Stimulated activated naive CD8-positive, alpha-beta T cell treated with anti-CD3 and anti-CD28 coated beads, Interleukin-15, amount 100 ng/mL, for 72 hours (primary cell): Measurements from ENCODE around the gene CIDEC.
"Not testable (repeated sequence)": the region's sequence is repeated elsewhere in the genome, so short reads cannot be mapped to it uniquely, and the experiment has no call there.

Experiments
- ATAC-seq: fragments of 150-1000 bp; cut with Tn5 transposase; 2 replicates; pipeline ENCODE4 v1.10.0; 2021; ENCODE audit warnings: mild to moderate bottlenecking, moderate library complexity
- DNase-seq, 2 donors: peaks; one replicate each; pipeline ENCODE4 v3.0.0; 2021 to 2022
- H3K27ac Mint-ChIP-seq, 2 donors: one replicate each; pipeline ENCODE4 v1.8.0; 2022; ENCODE audit warnings: mild to moderate bottlenecking in 2 of 2, mixed read lengths in 2 of 2, moderate library complexity in 2 of 2
- H3K27me3 Mint-ChIP-seq: one replicate; pipeline ENCODE4 v1.8.0; 2022; ENCODE audit warnings: mixed read lengths
- H3K4me1 Mint-ChIP-seq: one replicate; pipeline ENCODE4 v1.8.0; 2022; ENCODE audit warnings: mild to moderate bottlenecking, mixed read lengths
- H3K4me3 Mint-ChIP-seq, 2 donors: one replicate each; pipeline ENCODE4 v1.8.0; 2022; ENCODE audit warnings: mild to moderate bottlenecking in 2 of 2, mixed read lengths in 2 of 2, moderate library complexity in 1 of 2
- H3K9me3 Mint-ChIP-seq, 2 donors: one replicate each; pipeline ENCODE4 v1.8.0; 2022; ENCODE audit warnings: mixed read lengths in 2 of 2

Gene CIDEC

DNA sequence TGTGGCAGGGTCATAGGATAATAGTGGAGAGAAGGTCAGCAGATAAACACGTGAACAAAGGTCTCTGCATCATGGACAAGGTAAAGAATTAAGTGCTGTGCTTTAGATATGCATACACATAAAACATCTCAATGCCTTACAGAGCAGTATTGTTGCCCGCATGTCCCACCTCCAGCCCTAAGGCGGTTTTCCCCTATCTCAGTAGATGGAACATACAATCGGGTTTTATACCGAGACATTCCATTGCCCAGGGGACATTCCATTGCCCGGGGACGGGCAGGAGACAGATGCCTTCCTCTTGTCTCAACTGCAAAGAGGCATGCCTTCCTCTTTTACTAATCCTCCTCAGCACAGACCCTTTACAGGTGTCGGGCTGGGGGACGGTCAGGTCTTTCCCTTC, 32.2 kb downstream of the CIDEC start:
- not testable (repeated sequence) for H3K9me3 Mint-ChIP-seq, ATAC-seq, H3K27me3 Mint-ChIP-seq, H3K27ac Mint-ChIP-seq, H3K4me3 Mint-ChIP-seq, DNase-seq
- peaks cover 34% of the 10 kb centered on the region for H3K4me1 Mint-ChIP-seq

DNA sequence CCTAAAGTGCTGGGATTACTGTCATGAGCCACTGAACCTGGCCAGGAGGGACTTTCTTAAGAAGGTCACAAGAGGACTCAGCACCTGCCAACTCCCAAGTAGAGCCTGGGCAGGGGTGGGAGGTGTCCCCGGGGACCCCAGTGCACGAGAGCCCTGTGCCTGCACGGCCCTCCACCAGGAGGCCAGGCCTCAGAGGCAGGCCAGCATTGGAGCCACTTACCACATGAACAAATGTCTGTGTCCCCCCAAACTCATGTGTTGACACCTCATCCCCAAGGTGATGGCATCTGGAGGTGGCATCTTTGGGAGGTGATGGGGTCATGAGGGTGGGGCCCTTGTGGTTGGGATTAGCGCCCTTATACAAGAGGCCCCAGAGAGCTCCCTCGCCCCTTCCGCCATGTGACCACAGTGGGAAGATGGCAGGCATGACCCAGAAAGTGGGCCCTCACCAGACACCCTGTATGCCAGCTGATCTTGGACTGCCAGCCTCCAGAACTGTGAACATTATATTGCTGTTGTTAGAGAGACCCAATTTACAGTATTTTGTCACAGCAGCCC, 33.0 kb downstream of the CIDEC start:
- ATAC-seq (no peak), DNase-seq (no peak)
- H3K4me1 Mint-ChIP-seq = peaks cover 42% of the 10 kb centered on the region
- no peaks in the 10 kb centered on the region for H3K9me3 Mint-ChIP-seq
- H3K4me3 Mint-ChIP-seq = no peak overlapping the region
- no peak overlapping the region for H3K27ac Mint-ChIP-seq
- H3K27me3 Mint-ChIP-seq = no peaks in the 10 kb centered on the region

DNA sequence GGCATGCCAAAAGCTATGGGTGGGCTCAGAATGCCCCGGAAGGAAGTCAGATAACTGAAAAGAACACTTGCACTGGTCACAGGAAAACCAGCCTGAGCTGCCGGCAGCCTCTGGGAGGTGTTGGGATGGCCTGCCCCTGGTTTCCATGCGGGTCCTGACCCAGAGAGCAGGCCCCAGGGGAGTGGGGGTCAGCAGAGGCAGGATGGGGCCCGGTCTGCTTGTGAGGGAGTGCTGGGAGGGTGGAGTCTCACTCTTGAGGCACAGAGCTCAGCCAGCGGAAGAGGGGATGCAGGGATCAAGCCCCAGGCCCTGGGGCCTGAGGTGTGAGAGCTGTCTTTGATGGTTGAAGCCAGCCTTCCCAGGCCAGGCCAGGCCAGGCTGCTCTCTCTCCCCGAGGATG, 33.8 kb downstream of the CIDEC start:
- Mint-ChIP-seq H3K4me1 (peaks cover 46% of the 10 kb centered on the region), H3K27me3 (no peaks in the 10 kb centered on the region), H3K9me3 (no peaks in the 10 kb centered on the region), H3K27ac (no peak overlapping the region), H3K4me3 (no peak overlapping the region)
- DNase-seq (no peak), ATAC-seq (no peak)

DNA sequence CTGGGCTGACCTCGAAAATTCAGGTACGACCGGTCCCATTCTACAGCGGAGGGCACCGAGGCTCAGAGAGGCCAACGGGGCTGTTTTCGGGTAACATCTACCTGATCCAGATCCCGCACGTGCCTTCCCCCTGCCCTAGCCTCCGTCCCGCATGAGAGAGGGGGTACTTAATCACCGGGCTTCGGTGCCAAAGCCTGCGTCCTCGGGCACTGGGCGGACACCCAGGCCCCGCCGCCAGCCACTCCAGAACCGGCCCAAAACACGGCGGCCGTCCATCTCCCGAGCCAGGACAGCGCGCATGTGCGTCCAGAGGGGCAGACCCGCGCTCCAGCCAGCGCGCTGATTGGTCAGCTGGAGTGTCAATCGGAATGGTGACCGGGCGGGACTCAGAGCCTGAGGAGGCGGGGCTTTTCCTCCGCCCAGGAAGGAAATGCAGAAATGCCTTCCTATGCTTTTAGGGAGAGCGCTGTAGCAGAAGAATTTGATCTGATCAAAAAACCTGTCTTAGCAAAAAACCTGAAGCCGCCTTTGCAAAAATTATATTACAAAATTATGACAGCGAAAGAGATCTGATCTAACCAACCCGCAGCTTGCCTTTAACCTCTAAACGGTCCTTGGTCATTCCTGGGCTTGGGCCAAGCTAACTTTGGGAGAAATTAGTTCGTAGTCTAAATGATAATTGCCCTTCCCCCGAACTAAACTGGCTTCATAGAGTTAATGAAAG, 36.2 kb downstream of the CIDEC start, which contains the start of gene RPUSD3:
Gene RPUSD3 (minus strand): TSS at position 294 of the 724 bp plus-strand sequence. CDS start 18 bp downstream, at position 276.
- H3K27ac Mint-ChIP-seq = peak within 1 kb of the TSS; percentile 96 to 99
- DNase-seq = peak; percentile 96 to 98

GRCh38 chr3:9841015-9841414, 39.0 kb downstream of the CIDEC start:
- Mint-ChIP-seq H3K4me3 (no peak overlapping the region), H3K27ac (peak overlapping the region in 1 of 2 donors; percentile 27), H3K27me3 (no peaks in the 10 kb centered on the region), H3K9me3 (no peaks in the 10 kb centered on the region), H3K4me1 (peaks cover 40% of the 10 kb centered on the region)
- no peak for DNase-seq
- ATAC-seq = no peak

More for the DNA sequence above, 36.2 kb downstream of the CIDEC start, which contains the start of gene RPUSD3:
- ATAC-seq = peak; percentile 98
- Mint-ChIP-seq H3K27me3 (no peaks in the 10 kb centered on the region), H3K9me3 (no peaks in the 10 kb centered on the region), H3K4me3 (peak within 1 kb of the TSS; percentile 99 to 100), H3K4me1 (peaks cover 46% of the 10 kb centered on the region)

DNA sequence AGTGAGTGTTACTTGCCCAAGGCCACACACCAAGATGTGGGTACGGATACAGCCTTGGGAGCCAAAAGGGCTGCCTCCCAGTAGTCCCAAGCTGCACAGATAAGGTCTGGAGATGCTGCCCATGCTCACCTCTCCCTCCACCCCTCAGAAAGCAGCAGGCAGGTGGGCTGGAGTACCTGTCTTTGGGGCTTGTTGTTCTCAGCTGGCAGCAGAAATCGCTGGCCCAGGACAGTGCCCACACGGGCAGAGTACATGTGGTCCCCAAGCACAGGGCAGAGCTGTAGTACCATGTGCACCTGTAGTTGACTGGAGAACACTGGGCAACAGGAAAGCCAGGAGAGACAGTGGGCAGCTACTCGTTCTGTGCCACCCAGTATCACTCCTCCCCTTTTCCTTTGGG, 41.2 kb downstream of the CIDEC start:
- H3K4me1 Mint-ChIP-seq = peaks cover 19% of the 10 kb centered on the region
- no peaks in the 10 kb centered on the region for H3K27me3 Mint-ChIP-seq
- no peak overlapping the region for H3K4me3 Mint-ChIP-seq
- H3K27ac Mint-ChIP-seq = no peak overlapping the region
- no peaks in the 10 kb centered on the region for H3K9me3 Mint-ChIP-seq
- ATAC-seq (no peak), DNase-seq (no peak)

DNA sequence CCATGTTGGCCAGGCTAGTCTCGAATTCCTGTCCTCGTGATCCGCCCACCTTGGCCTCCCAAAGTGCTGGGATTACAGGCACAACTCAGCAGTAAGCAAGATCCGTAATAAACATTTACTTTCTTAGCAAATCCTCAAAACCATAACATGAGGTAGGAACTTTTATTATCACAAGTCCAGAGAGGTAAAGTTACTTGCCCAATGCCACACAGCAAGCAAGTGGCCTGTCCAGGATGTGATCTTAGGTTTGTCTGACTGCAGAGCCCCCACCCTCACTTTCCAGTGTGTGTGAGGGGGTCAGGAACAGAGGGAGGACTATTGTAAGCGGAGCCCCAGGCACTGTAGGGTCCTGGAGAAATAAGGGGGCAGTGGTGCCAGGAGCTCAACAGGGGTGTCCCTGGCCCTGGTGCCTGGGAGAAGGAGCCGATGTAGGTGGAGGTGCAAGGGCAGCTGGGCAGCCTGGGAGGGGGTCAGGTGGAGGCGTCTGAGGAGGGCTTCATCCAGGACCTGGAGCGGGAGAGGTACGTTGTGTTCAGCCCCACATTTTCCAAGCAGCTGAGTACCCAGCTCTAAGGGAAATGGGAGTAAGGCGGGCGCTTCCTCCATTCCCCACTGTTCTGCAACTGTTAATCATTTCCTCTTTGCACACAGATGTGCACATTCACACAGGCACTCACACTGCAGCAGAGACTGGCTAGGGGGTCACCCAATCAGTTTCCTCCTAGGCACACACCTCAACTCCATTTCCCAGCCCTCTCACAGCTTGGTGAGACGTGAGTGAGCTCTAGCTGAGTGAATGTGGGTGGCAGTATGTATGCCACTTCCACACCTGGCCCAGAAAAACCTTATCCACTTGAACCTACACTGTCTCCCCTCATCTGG, 42.1 kb downstream of the CIDEC start:
- ATAC-seq = no peak
- Mint-ChIP-seq H3K9me3 (no peaks in the 10 kb centered on the region), H3K4me1 (peaks cover 13% of the 10 kb centered on the region), H3K27ac (peak overlapping the region; percentile 13 to 63), H3K27me3 (no peaks in the 10 kb centered on the region), H3K4me3 (no peak overlapping the region)
- DNase-seq = no peak

- DNase-seq (no peak), ATAC-seq (no peak)
- Mint-ChIP-seq H3K4me1 (peaks cover 11% of the 10 kb centered on the region), H3K9me3 (no peaks in the 10 kb centered on the region), H3K27ac (no peak overlapping the region), H3K4me3 (no peak overlapping the region), H3K27me3 (no peaks in the 10 kb centered on the region)
Observed at GRCh38 chr3:9834520-9835380, 45.3 kb downstream of the CIDEC start.

DNA sequence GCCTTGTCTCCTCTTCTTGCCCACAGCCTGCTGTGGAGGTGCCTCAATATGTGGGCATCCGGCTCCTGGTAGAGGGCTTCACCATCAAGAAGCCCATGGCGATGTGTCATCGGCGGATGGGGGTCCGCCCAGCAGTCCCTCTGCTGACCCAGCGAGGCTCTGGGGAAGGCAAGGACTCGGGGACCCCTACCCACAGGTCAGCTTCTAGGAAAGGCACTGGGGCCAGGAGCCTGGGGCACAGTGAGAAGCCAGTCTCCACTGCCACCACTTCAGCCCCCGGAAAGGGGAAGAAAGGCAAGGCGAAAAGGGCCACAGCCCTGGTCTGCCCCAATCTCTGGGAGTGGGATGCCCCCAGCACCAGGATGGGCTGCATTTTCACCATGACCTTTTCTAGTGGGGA, 47.0 kb downstream of the CIDEC start:
- DNase-seq = no peak
- Mint-ChIP-seq H3K9me3 (no peaks in the 10 kb centered on the region), H3K4me1 (peaks cover 11% of the 10 kb centered on the region), H3K27me3 (no peaks in the 10 kb centered on the region), H3K27ac (no peak overlapping the region), H3K4me3 (no peak overlapping the region)
- ATAC-seq = no peak

- Mint-ChIP-seq H3K4me1 (peaks cover 20% of the 10 kb centered on the region), H3K27me3 (no peaks in the 10 kb centered on the region), H3K4me3 (no peak overlapping the region), H3K9me3 (no peaks in the 10 kb centered on the region), H3K27ac (no peak overlapping the region)
- ATAC-seq (no peak), DNase-seq (no peak)
Observed at GRCh38 chr3:9831253-9831652, 48.8 kb downstream of the CIDEC start.

GRCh38 chr3:9828801-9829755, 51.0 kb downstream of the CIDEC start:
- DNase-seq (no peak), ATAC-seq (no peak)
- Mint-ChIP-seq H3K4me1 (peaks cover 20% of the 10 kb centered on the region), H3K27me3 (no peaks in the 10 kb centered on the region), H3K27ac (no peak overlapping the region), H3K4me3 (no peak overlapping the region), H3K9me3 (no peaks in the 10 kb centered on the region)

GRCh38 chr3:9826815-9827573, 53.1 kb downstream of the CIDEC start:
- Mint-ChIP-seq H3K4me1 (peaks cover 15% of the 10 kb centered on the region), H3K27ac (no peak overlapping the region), H3K9me3 (no peaks in the 10 kb centered on the region), H3K27me3 (no peaks in the 10 kb centered on the region), H3K4me3 (no peak overlapping the region)
- peak; percentile 20 to 41 for DNase-seq
- peak; percentile 85 for ATAC-seq

DNA sequence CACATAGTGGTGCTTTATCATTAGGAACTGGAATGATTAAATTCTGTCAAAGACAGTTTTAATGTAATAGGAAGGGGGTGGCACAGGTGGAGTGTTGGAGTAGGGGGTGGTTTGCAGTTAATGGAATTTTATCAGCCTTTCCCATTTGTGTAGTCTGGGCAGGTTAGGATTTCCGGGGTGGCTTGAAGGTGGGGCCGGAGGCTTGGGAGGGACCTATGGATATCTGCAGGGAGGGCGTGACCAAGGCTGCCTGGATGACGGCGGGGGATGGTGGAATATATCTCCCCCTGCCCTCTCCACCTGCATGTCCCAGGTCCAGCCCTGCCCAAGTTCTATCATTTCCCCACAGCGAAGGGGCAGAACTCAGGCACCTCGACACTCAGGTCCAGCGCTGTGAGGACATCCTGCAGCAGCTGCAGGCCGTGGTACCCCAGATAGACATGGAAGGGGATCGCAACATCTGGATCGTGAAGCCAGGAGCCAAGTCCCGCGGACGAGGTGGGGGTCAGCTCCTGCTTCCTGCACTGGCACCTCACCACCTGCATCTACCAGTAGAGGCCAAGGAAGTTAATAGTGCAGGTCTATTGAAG, 54.5 kb downstream of the CIDEC start:
- H3K4me3 Mint-ChIP-seq = no peak overlapping the region
- H3K27ac Mint-ChIP-seq = no peak overlapping the region
- H3K4me1 Mint-ChIP-seq = peaks cover 9% of the 10 kb centered on the region
- H3K27me3 Mint-ChIP-seq = no peaks in the 10 kb centered on the region
- ATAC-seq (no peak), DNase-seq (no peak)
- no peaks in the 10 kb centered on the region for H3K9me3 Mint-ChIP-seq
